Progenitor cell of endocrine pancreas (in vitro differentiated cells): Measurements from ENCODE around the gene TRIM71. TPM values are rescaled to one million over a fixed set of nuclear protein-coding genes. Genes with fewer than 3 reads are reported as not detected.
A peak's percentile ranks its signal among the peaks of the same experiment; 100 is the strongest.

Experiments
- DNase-seq: peaks from one replicate; pipeline ENCODE4 v3.0.0; 2021; ENCODE audit warnings: low spot score; ENCODE audit not compliant: unreplicated experiment
- H3K27ac Mint-ChIP-seq: 2 replicates; pipeline ENCODE4 v1.8.0; 2021; ENCODE audit warnings: mild to moderate bottlenecking, moderate library complexity, mixed read lengths
- H3K27me3 Mint-ChIP-seq: 2 replicates; pipeline ENCODE4 v1.8.0; 2021; ENCODE audit warnings: mixed read lengths
- H3K36me3 Mint-ChIP-seq: 2 replicates; pipeline ENCODE4 v1.8.0; 2022; ENCODE audit warnings: mixed read lengths; ENCODE audit not compliant: insufficient read depth
- H3K4me1 Mint-ChIP-seq: 2 replicates; pipeline ENCODE4 v1.8.0; 2021; ENCODE audit warnings: low read depth, mixed read lengths
- H3K4me3 Mint-ChIP-seq: 2 replicates; pipeline ENCODE4 v1.8.0; 2021; ENCODE audit warnings: low read depth, mild to moderate bottlenecking, moderate library complexity, mixed read lengths
- H3K9me3 Mint-ChIP-seq: 2 replicates; pipeline ENCODE4 v1.8.0; 2021; ENCODE audit warnings: low read depth, mixed read lengths
- total RNA-seq: library from RNA; stranded (reverse); gene quantifications from 2 replicates; pipeline ENCODE4 v1.2.1, GENCODE V29; 2021
- TF ChIP-seq, protein P1 (sequence below): fragments of 200-600 bp; sonication (generic); IDR thresholded peaks from one replicate; pipeline ENCODE4 v1.5.0; 2021; ENCODE audit warnings: antibody characterized with exemption, mild to moderate bottlenecking; ENCODE audit not compliant: unreplicated experiment

TRIM71 gene
- total RNA-seq, 1 donor from 2014 or later: 61.3 TPM

DNA sequence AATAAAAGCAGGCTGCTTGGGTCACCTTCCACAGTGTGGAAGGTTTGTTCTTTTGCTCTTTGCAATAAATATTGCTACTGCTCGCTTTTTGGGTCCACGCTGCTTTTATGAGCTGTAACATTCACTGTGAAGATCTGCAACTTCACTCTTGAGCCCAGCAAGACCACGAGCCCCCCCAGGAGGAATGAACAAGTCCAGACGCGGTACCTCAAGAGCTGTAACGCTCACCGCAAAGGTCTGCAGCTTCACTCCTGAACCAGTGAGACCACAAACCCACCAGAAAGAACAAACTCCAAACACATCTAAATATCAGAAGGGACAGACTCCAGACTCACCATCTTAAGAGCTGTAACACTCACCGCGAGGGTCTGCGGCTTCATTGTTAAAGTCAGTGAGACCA is 86.2 kb downstream of the TRIM71 start:
- no peak for DNase-seq
- TF ChIP-seq, protein P1, sequence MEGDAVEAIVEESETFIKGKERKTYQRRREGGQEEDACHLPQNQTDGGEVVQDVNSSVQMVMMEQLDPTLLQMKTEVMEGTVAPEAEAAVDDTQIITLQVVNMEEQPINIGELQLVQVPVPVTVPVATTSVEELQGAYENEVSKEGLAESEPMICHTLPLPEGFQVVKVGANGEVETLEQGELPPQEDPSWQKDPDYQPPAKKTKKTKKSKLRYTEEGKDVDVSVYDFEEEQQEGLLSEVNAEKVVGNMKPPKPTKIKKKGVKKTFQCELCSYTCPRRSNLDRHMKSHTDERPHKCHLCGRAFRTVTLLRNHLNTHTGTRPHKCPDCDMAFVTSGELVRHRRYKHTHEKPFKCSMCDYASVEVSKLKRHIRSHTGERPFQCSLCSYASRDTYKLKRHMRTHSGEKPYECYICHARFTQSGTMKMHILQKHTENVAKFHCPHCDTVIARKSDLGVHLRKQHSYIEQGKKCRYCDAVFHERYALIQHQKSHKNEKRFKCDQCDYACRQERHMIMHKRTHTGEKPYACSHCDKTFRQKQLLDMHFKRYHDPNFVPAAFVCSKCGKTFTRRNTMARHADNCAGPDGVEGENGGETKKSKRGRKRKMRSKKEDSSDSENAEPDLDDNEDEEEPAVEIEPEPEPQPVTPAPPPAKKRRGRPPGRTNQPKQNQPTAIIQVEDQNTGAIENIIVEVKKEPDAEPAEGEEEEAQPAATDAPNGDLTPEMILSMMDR: no peak
- Mint-ChIP-seq H3K4me3 (no peak overlapping the region), H3K27ac (no peak overlapping the region), H3K9me3 (peaks cover 3% of the 10 kb centered on the region), H3K27me3 (no peaks in the 10 kb centered on the region), H3K36me3 (no peaks in the 10 kb centered on the region), H3K4me1 (peaks cover 4% of the 10 kb centered on the region)

DNA sequence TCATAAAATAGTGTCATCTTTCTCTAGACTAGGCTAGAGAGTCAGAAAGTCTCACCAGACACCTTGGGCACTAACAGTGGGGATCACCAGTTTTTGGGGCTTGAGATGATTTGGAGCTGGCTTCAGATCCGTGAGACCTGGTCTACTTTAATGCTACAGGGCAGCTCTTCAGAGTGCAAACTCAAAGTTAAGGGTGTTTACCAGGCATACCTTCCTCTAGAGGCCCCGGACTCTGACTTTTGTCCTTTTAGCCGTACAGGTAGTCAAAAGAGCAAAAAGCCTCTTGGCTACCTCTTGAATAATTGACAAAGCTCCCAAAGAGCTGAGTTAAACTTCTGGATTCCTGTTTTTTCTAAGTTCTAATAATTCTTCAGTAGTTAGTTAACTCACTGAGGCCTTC is 92.2 kb downstream of the TRIM71 start:
- Mint-ChIP-seq H3K9me3 (no peaks in the 10 kb centered on the region), H3K27me3 (no peaks in the 10 kb centered on the region), H3K4me1 (no peaks in the 10 kb centered on the region), H3K27ac (peak overlapping the region; percentile 6), H3K36me3 (no peaks in the 10 kb centered on the region), H3K4me3 (no peak overlapping the region)
- TF ChIP-seq, protein P1: no peak
- DNase-seq: no peak

DNA sequence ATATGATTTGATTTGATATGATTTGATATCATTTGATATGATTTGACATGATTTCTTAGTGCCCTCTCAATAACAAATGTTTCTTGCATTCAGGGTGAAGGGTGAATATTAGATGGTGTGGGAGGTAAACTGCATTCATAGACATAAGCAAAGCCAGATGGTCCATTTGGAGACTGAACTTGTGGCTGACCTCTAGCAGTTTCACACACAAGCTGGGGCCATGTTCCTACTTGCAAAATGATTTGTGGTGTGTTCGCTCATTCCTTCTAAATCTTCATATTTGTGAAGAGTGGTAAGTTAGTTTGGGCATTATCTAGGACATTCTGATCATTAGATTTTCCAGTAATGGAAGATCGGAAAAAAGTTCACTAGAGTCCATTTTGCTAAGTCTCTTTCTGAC is 93.2 kb downstream of the TRIM71 start:
- Mint-ChIP-seq H3K27me3 (no peaks in the 10 kb centered on the region), H3K36me3 (no peaks in the 10 kb centered on the region), H3K27ac (no peak overlapping the region), H3K4me1 (no peaks in the 10 kb centered on the region), H3K4me3 (no peak overlapping the region), H3K9me3 (no peaks in the 10 kb centered on the region)
- TF ChIP-seq, protein P1: no peak
- no peak for DNase-seq

DNA sequence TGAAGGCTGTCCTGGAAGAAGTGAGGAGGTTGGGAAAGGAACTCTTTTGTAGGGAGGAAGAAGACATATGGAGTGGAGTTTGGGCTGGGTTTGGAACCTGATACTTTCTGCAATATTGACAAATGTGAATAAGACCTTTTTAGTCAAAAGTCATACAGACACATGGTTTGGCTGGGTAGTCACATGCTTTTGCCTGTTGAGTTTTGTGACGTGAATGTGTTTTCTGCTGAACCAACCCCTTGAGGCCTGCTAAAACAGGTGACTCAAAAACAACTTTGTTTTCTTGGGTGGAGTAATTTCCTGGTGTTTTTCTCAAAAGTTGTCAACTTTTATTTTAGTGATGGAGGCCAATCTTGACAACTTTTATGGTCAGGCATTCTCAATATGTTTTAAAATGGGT is 94.2 kb downstream of the TRIM71 start:
- no peak for DNase-seq
- TF ChIP-seq, protein P1: no peak
- H3K4me1 Mint-ChIP-seq: no peaks in the 10 kb centered on the region
- H3K4me3 Mint-ChIP-seq: no peak overlapping the region
- H3K27me3 Mint-ChIP-seq: no peaks in the 10 kb centered on the region
- no peaks in the 10 kb centered on the region for H3K9me3 Mint-ChIP-seq
- no peaks in the 10 kb centered on the region for H3K36me3 Mint-ChIP-seq
- H3K27ac Mint-ChIP-seq: no peak overlapping the region

DNA sequence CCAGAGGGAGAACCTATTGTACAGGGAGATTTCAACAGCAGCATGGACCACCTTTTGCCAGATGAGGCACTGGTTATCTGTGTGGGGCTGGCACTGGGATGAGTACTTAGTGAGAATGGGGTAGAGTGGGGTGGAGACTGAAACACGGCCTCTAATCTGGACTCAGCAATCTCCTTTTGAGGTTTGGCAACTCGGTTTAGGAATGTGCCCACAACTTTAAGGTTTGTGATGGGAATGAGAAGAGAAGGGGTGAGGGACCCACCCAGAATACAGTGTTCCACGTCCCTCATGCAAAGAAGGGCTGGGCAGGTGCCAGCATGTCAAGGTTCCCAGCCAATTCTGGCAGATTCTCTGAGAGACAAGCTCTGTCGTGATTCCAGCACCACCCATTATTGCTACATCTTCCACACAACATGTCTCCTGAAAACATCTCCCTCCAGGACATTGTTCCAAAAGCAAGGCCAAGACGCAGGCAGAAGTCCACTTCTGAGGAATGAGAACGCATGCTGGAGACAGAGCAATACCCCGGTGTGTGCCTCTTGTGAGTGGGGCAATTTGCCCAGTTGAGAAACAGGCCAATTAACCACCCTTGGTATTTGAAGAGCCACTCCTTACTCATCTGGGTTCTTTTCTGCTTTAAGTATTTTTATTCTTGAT is 96.1 kb downstream of the TRIM71 start:
- TF ChIP-seq, protein P1: no peak
- no peak overlapping the region for H3K4me3 Mint-ChIP-seq
- no peaks in the 10 kb centered on the region for H3K9me3 Mint-ChIP-seq
- no peak for DNase-seq
- H3K36me3 Mint-ChIP-seq: no peaks in the 10 kb centered on the region
- H3K27ac Mint-ChIP-seq: no peak overlapping the region
- H3K4me1 Mint-ChIP-seq: no peaks in the 10 kb centered on the region
- no peaks in the 10 kb centered on the region for H3K27me3 Mint-ChIP-seq
